SHP77 (cell line): ENCODE results near the gene TRIM65.

Experiments used
- DNase-seq, 2 experiments: peaks; one replicate each; lab custom pipeline; 2025; lab: John Stamatoyannopoulos, UW

Gene TRIM65

GRCh38 chr17:75917141-75917916 is 20.6 kb upstream of the TRIM65 start:
- peak in 1 of 2 experiments; percentile 25 for DNase-seq

GRCh38 chr17:75915268-75915667 is 18.5 kb upstream of the TRIM65 start:
- DNase-seq, result peak; percentile 31 to 50

- peak; percentile 69 to 82 for DNase-seq
These were observed 18.0 kb upstream of the TRIM65 start for GRCh38 chr17:75914643-75915267.

GRCh38 chr17:75913537-75914210 is 16.9 kb upstream of the TRIM65 start:
- peak; percentile 54 to 79 for DNase-seq

- DNase-seq, result peak; percentile 28 to 52
These were observed 13.9 kb upstream of the TRIM65 start for GRCh38 chr17:75910699-75911098.

GRCh38 chr17:75909812-75910274 is 13.1 kb upstream of the TRIM65 start:
- peak; percentile 90 to 92 for DNase-seq

GRCh38 chr17:75909051-75909811 is 12.5 kb upstream of the TRIM65 start:
- peak; percentile 85 to 92 for DNase-seq

- DNase-seq, result no peak
These were observed 11.4 kb upstream of the TRIM65 start for GRCh38 chr17:75908201-75908600.

GRCh38 chr17:75906143-75906884 is 9.6 kb upstream of the TRIM65 start:
- DNase-seq, result no peak

- DNase-seq, result peak; percentile 97 to 98
These were observed 8.2 kb upstream of the TRIM65 start, which contains the start of gene MRPL38 for GRCh38 chr17:75904749-75905521. Gene MRPL38 (minus strand): TSS chr17:75904884. CDS start chr17:75904875, 9 bp downstream.

- no peak for DNase-seq
These were observed 5.7 kb upstream of the TRIM65 start for GRCh38 chr17:75902406-75902805.

- no peak for DNase-seq
These were observed 5.0 kb upstream of the TRIM65 start for GRCh38 chr17:75901727-75902126.

- no peak for DNase-seq
These were observed 4.2 kb upstream of the TRIM65 start for GRCh38 chr17:75900691-75901533.

- DNase-seq, result no peak
These were observed 3.2 kb upstream of the TRIM65 start for GRCh38 chr17:75899767-75900468.

- no peak for DNase-seq
These were observed 2.6 kb upstream of the TRIM65 start for GRCh38 chr17:75899353-75899752.

- no peak for DNase-seq
These were observed 2.0 kb upstream of the TRIM65 start for GRCh38 chr17:75898791-75899190.

GRCh38 chr17:75898065-75898464 is 1.3 kb upstream of the TRIM65 start:
- no peak for DNase-seq

- no peak for DNase-seq
These were observed 639 bp upstream of the TRIM65 start for GRCh38 chr17:75897160-75898019.
